ENCODE measurements around the gene SULT1A3.

- TF ChIP-seq CTCF (IDR thresholded peaks at IDR 0.05) (no peak), POLR2AphosphoS5 (IDR thresholded peaks at IDR 0.05; ENCODE audit: insufficient read depth in 1 of 2, low read depth in 1 of 2) (no peak)
Measured at GRCh38 chr16:30152517-30152916, 46.5 kb upstream of the SULT1A3 start.

Data from vagina (tissue), 2 donors.